Small intestine (tissue), 7 donors: Measurements from ENCODE around the gene PRKN. TPM values are rescaled to one million over a fixed set of nuclear protein-coding genes. Genes with fewer than 3 reads are reported as not detected.

ENCODE experiments used
- DNase-seq, 2 donors: peaks; one replicate each; pipeline versions ENCODE4 v3.0.0 to v3.0.0-alpha.2; 2013
- FAIRE-seq: peaks from 2 replicates; lab custom pipeline; 2012; peaks lifted over from hg19 to GRCh38; lab: Jason Lieb, UNC
- H3K27ac ChIP-seq, 3 donors: one replicate each; pipeline ENCODE4 v1.5.1; 2013; ENCODE audit warnings: low read length in 2 of 3, mild to moderate bottlenecking in 2 of 3, control low read depth in 1 of 3, inconsistent platforms in 1 of 3, low read depth in 1 of 3, moderate library complexity in 1 of 3
- H3K27me3 ChIP-seq, 3 donors: one replicate each; pipeline ENCODE4 v1.6.1; 2013; ENCODE audit warnings: low read length in 3 of 3, inconsistent platforms in 1 of 3; ENCODE audit not compliant: control insufficient read depth in 3 of 3, insufficient read depth in 3 of 3
- H3K36me3 ChIP-seq, 3 donors: one replicate each; pipeline ENCODE4 v1.6.1; 2013; ENCODE audit warnings: low read length in 3 of 3, inconsistent platforms in 1 of 3, low read depth in 1 of 3, mild to moderate bottlenecking in 1 of 3, moderate library complexity in 1 of 3; ENCODE audit not compliant: control insufficient read depth in 3 of 3, insufficient read depth in 2 of 3
- H3K4me1 ChIP-seq, 3 donors: one replicate each; pipeline ENCODE4 v1.6.1; 2013; ENCODE audit warnings: low read length in 2 of 3, inconsistent platforms in 1 of 3, low read depth in 1 of 3, mild to moderate bottlenecking in 1 of 3, moderate library complexity in 1 of 3; ENCODE audit not compliant: control insufficient read depth in 3 of 3, insufficient read depth in 2 of 3
- H3K4me3 ChIP-seq, 3 donors: one replicate each; pipeline ENCODE4 v1.5.1; 2013; ENCODE audit warnings: low read length in 3 of 3, control low read depth in 1 of 3, inconsistent platforms in 1 of 3, low read depth in 1 of 3, mild to moderate bottlenecking in 1 of 3, moderate library complexity in 1 of 3
- H3K9me3 ChIP-seq, 2 donors: one replicate each; pipeline ENCODE4 v1.6.1; 2013; ENCODE audit warnings: low read depth in 1 of 2, low read length in 1 of 2; ENCODE audit not compliant: control insufficient read depth in 2 of 2, insufficient read depth in 1 of 2
- WGBS, 3 donors: extraction: QIAGEN DNeasy Blood & Tissue Kit; methylation state at CpG; one replicate each; pipeline ENCODE4 v1.1.7; 2013; 5-methylcytosine and 5-hydroxymethylcytosine counted together
- polyA plus RNA-seq, 4 donors: library from polyadenylated mRNA; stranded (reverse) in 3 of 4; unstranded in 1 of 4; fragments of 200-250 nt in 3 of 4; fragments of 120-200 nt in 1 of 4; gene quantifications; one replicate each; pipeline versions ENCODE4 v1.2.1 to v1.2.3, GENCODE V29; 2013
- donor health status: healthy with polysubstance abuse.
- donor health status: control.
- donor health status: control.
- donor health status: Bipolar disorder and iron deficiency.
- donor health status: healthy.

PRKN gene
- polyA plus RNA-seq, 4 donors, result 0.27 to 2.3 (median 1.0) TPM

- no peaks in the 10 kb centered on the region for H3K9me3 ChIP-seq
- no peak for FAIRE-seq
- 61 to 69% (median 68%) methylated on average over 6 of the region's 6 CpGs for WGBS, 3 donors
- peak in 1 of 2 donors; percentile 6 for DNase-seq
- H3K4me1 ChIP-seq, result no peaks in the 10 kb centered on the region
- H3K27me3 ChIP-seq, result no peaks in the 10 kb centered on the region
- H3K27ac ChIP-seq, result no peak overlapping the region
- no peaks in the 10 kb centered on the region for H3K36me3 ChIP-seq
- H3K4me3 ChIP-seq, result no peak overlapping the region
Measured at GRCh38 chr6:162181741-162182401, 545.7 kb downstream of the PRKN start.

DNA sequence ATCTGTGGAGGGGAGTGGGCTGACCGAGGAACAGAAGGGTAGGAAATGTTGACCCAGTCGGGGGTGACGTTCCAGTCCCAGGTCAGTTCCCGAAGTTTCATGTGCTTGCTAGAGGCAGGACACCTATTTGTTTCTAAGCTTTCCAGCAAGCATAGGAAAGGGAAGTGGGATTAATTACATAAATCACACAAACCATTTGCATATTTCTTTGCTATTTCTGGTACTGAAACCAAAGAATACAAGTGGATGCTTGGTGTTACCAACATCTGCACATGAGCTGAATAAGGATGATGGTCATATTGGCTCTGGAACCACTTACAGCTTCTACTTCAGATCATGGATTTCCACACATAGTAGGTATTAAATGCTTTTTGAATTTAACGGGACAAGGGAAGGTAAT is 546.5 kb downstream of the PRKN start:
- Histone ChIP-seq H3K27ac (no peak overlapping the region), H3K9me3 (no peaks in the 10 kb centered on the region), H3K36me3 (no peaks in the 10 kb centered on the region), H3K4me1 (no peaks in the 10 kb centered on the region), H3K4me3 (no peak overlapping the region), H3K27me3 (no peaks in the 10 kb centered on the region)
- DNase-seq (no peak), FAIRE-seq (no peak)
- WGBS, 3 donors, result 86 to 93% (median 92%) methylated on average over 5 of the region's 5 CpGs

DNA sequence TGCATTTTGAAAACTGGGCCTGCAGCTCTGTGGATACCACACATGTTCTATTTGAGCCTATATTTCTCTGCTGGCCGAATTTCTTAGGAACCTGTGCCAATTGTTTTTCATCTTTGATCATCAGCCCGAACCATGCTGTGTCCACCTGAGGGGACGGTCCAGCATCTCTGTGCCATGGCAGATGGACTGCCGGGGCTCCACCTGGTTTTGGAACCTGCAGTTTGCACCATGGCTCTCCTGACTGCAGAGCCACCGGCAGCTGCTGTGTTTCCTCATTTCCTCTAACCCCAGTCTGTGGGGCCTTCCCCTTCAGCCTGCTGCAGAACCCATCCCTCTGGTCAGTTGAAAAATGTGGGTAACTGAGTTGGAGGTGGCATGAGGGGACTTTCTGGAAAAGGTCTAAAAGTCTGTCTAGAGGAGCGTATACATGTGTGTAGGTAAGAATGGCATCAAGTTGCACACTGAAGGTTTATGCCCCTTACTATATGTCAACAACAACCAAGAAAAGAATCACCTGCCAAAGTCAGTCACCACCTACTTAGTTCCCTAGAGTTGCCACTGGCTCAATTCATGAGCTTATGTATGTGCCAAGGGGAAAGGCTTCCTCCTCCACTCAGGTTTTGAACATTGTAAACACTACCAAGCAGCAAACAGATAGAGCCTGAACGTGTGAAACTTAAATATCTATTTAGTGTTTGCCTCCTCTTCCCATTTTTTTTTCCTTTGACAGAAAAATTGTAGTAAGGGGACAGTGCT is 548.2 kb downstream of the PRKN start:
- H3K9me3 ChIP-seq, result no peaks in the 10 kb centered on the region
- DNase-seq, result no peak
- H3K27me3 ChIP-seq, result no peaks in the 10 kb centered on the region
- no peak overlapping the region for H3K27ac ChIP-seq
- no peak overlapping the region for H3K4me3 ChIP-seq
- no peak for FAIRE-seq
- WGBS, 3 donors, result 62 to 87% (median 75%) methylated on average over 7 of the region's 7 CpGs
- no peaks in the 10 kb centered on the region for H3K36me3 ChIP-seq
- no peaks in the 10 kb centered on the region for H3K4me1 ChIP-seq

DNA sequence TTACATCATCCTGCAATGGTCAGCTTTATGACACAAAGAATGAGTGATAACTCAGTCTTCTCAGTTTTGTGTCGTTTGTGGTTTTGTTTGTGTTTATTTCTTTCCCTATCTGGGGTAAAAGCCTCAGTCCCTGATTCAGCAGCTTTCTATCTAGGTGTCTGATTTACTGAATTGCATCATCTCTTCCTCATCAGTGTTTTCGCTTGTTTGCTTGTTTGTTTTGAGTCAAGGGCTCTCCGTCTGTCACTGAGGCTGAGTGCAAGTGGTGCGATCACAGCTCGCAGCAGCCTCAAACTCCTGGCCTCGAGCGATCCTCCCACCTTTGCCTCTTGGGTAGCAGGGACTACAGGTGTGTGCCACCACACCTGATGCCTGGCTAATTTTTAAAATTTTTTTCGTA is 548.9 kb downstream of the PRKN start:
- H3K4me1 ChIP-seq, result no peaks in the 10 kb centered on the region
- H3K9me3 ChIP-seq, result no peaks in the 10 kb centered on the region
- FAIRE-seq (no peak), DNase-seq (no peak)
- WGBS, 3 donors, result 86 to 91% (median 89%) methylated on average over 8 of the region's 8 CpGs
- no peaks in the 10 kb centered on the region for H3K36me3 ChIP-seq
- no peak overlapping the region for H3K27ac ChIP-seq
- no peak overlapping the region for H3K4me3 ChIP-seq
- H3K27me3 ChIP-seq, result no peaks in the 10 kb centered on the region

GRCh38 chr6:162178266-162178665 is 549.3 kb downstream of the PRKN start:
- Histone ChIP-seq H3K4me1 (no peaks in the 10 kb centered on the region), H3K9me3 (no peaks in the 10 kb centered on the region), H3K27me3 (no peaks in the 10 kb centered on the region), H3K27ac (no peak overlapping the region), H3K36me3 (no peaks in the 10 kb centered on the region), H3K4me3 (no peak overlapping the region)
- FAIRE-seq, result no peak
- WGBS, 3 donors, result 77 to 90% (median 80%) methylated on average over 3 of the region's 3 CpGs
- DNase-seq, result no peak

- DNase-seq (peak in 1 of 2 donors; percentile 6), FAIRE-seq (no peak)
- H3K9me3 ChIP-seq, result no peaks in the 10 kb centered on the region
- H3K36me3 ChIP-seq, result no peaks in the 10 kb centered on the region
- H3K27me3 ChIP-seq, result no peaks in the 10 kb centered on the region
- no peak overlapping the region for H3K4me3 ChIP-seq
- H3K27ac ChIP-seq, result no peak overlapping the region
- WGBS, 3 donors, result 49 to 64% (median 55%) methylated on average over 4 of the region's 4 CpGs
- H3K4me1 ChIP-seq, result no peaks in the 10 kb centered on the region
Measured at GRCh38 chr6:162177746-162178145, 549.8 kb downstream of the PRKN start.

- H3K4me1 ChIP-seq, result no peaks in the 10 kb centered on the region
- H3K36me3 ChIP-seq, result no peaks in the 10 kb centered on the region
- H3K27ac ChIP-seq, result no peak overlapping the region
- H3K27me3 ChIP-seq, result no peaks in the 10 kb centered on the region
- DNase-seq, result no peak
- 86 to 100% (median 93%) methylated on average over 1 of the region's 1 CpG for WGBS, 3 donors
- no peaks in the 10 kb centered on the region for H3K9me3 ChIP-seq
- no peak for FAIRE-seq
- no peak overlapping the region for H3K4me3 ChIP-seq
Measured at GRCh38 chr6:162173466-162173865, 554.1 kb downstream of the PRKN start.

DNA sequence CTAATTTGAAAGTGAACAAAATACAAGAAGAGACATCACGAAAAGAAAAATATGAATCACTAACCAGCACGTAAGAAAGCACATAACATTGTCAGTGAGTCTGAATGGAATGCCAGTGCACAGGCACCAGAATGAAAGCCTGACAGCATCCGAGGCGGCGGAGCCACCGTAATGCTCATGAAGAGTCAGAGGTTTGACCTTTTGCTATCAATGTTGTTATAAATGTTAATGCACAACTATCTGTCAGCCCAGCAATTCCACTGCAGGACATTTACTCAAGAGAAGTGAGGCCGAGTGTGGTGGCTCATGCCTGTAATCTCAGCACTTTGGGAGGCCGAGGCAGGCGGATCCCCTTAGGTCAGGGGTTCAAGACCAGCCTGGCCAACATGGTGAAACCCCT is 562.1 kb downstream of the PRKN start:
- Histone ChIP-seq H3K27me3 (no peaks in the 10 kb centered on the region), H3K4me1 (no peaks in the 10 kb centered on the region), H3K27ac (no peak overlapping the region), H3K9me3 (no peaks in the 10 kb centered on the region), H3K4me3 (no peak overlapping the region), H3K36me3 (no peaks in the 10 kb centered on the region)
- DNase-seq (no peak), FAIRE-seq (no peak)
- 88 to 93% (median 90%) methylated on average over 9 of the region's 9 CpGs for WGBS, 3 donors
